Right atrium auricular region (tissue), 2 donors: Measurements from ENCODE around the gene CBY2. TPM values are rescaled to one million over a fixed set of nuclear protein-coding genes. Genes with fewer than 3 reads are reported as not detected.

Experiments used
- DNase-seq: peaks from one replicate; pipeline ENCODE4 v3.0.0-alpha.2; 2019; ENCODE audit warnings: low spot score
- H3K27ac ChIP-seq, 2 donors: fragments of 200-600 bp; sonication (generic); 1 replicate in 1 of 2; 2 replicates in 1 of 2; pipeline ENCODE4 v1.5.1; 2016 to 2019
- H3K27me3 ChIP-seq, 2 donors: fragments of 200-600 bp; sonication (generic); one replicate each; pipeline versions ENCODE4 v1.5.1 to v1.6.0; 2017 to 2019
- H3K36me3 ChIP-seq: fragments of 200-600 bp; sonication (generic); one replicate; pipeline ENCODE4 v1.5.1; 2016
- H3K4me1 ChIP-seq, 2 donors: fragments of 200-600 bp; sonication (generic); one replicate each; pipeline versions ENCODE4 v1.5.1 to v1.6.0; 2017 to 2019
- H3K4me3 ChIP-seq, 2 donors: fragments of 200-600 bp; sonication (generic); 1 replicate in 1 of 2; 2 replicates in 1 of 2; pipeline ENCODE4 v1.5.1; 2017 to 2019; ENCODE audit warnings: mild to moderate bottlenecking in 1 of 2, moderate library complexity in 1 of 2
- H3K9me3 ChIP-seq, 2 donors: fragments of 200-600 bp; sonication (generic); one replicate each; pipeline ENCODE4 v1.5.1; 2019
- total RNA-seq, 2 donors: library from RNA; depleted of rRNA; stranded (reverse); fragments of >200 nt; gene quantifications; one replicate each; pipeline ENCODE4 v1.1.0, GENCODE V29; 2016
- TF ChIP-seq, protein P1 (sequence below), 2 donors: fragments of 200-600 bp; sonication (generic); IDR thresholded peaks; one replicate each; pipeline ENCODE4 v1.5.1; 2019; ENCODE audit warnings: antibody characterized with exemption in 2 of 2

Gene CBY2
- total RNA-seq, 2 donors from 2014 or later: not detected

- no peak for DNase-seq
- Histone ChIP-seq H3K27ac (no peak overlapping the region), H3K4me1 (no peaks in the 10 kb centered on the region), H3K36me3 (no peaks in the 10 kb centered on the region), H3K4me3 (no peak overlapping the region), H3K27me3 (no peaks in the 10 kb centered on the region), H3K9me3 (no peaks in the 10 kb centered on the region)
- TF ChIP-seq, protein P1, sequence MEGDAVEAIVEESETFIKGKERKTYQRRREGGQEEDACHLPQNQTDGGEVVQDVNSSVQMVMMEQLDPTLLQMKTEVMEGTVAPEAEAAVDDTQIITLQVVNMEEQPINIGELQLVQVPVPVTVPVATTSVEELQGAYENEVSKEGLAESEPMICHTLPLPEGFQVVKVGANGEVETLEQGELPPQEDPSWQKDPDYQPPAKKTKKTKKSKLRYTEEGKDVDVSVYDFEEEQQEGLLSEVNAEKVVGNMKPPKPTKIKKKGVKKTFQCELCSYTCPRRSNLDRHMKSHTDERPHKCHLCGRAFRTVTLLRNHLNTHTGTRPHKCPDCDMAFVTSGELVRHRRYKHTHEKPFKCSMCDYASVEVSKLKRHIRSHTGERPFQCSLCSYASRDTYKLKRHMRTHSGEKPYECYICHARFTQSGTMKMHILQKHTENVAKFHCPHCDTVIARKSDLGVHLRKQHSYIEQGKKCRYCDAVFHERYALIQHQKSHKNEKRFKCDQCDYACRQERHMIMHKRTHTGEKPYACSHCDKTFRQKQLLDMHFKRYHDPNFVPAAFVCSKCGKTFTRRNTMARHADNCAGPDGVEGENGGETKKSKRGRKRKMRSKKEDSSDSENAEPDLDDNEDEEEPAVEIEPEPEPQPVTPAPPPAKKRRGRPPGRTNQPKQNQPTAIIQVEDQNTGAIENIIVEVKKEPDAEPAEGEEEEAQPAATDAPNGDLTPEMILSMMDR (IDR thresholded peaks at IDR 0.05): no peak
Measured at GRCh38 chr13:45717349-45717748, 15.2 kb downstream of the CBY2 start.

- Histone ChIP-seq H3K27ac (no peak overlapping the region), H3K9me3 (no peaks in the 10 kb centered on the region), H3K4me1 (no peaks in the 10 kb centered on the region), H3K36me3 (no peaks in the 10 kb centered on the region), H3K4me3 (no peak overlapping the region), H3K27me3 (no peaks in the 10 kb centered on the region)
- TF ChIP-seq, protein P1 (IDR thresholded peaks at IDR 0.05): peak in 1 of 2 donors; percentile 31
- DNase-seq: peak; percentile 18
Measured at GRCh38 chr13:45718063-45718462, 15.9 kb downstream of the CBY2 start.

- TF ChIP-seq, protein P1 (IDR thresholded peaks at IDR 0.05): no peak
- H3K27me3 ChIP-seq: no peaks in the 10 kb centered on the region
- no peak overlapping the region for H3K27ac ChIP-seq
- H3K4me1 ChIP-seq: no peaks in the 10 kb centered on the region
- no peaks in the 10 kb centered on the region for H3K9me3 ChIP-seq
- no peak for DNase-seq
- H3K4me3 ChIP-seq: no peak overlapping the region
- no peaks in the 10 kb centered on the region for H3K36me3 ChIP-seq
Measured at GRCh38 chr13:45718992-45719391, 16.9 kb downstream of the CBY2 start.

GRCh38 chr13:45721203-45721731, 19.1 kb downstream of the CBY2 start:
- H3K36me3 ChIP-seq: no peaks in the 10 kb centered on the region
- H3K4me3 ChIP-seq: no peak overlapping the region
- TF ChIP-seq, protein P1 (IDR thresholded peaks at IDR 0.05): no peak
- no peaks in the 10 kb centered on the region for H3K4me1 ChIP-seq
- H3K27me3 ChIP-seq: no peaks in the 10 kb centered on the region
- peak; percentile 28 for DNase-seq
- H3K27ac ChIP-seq: no peak overlapping the region
- H3K9me3 ChIP-seq: no peaks in the 10 kb centered on the region

DNA sequence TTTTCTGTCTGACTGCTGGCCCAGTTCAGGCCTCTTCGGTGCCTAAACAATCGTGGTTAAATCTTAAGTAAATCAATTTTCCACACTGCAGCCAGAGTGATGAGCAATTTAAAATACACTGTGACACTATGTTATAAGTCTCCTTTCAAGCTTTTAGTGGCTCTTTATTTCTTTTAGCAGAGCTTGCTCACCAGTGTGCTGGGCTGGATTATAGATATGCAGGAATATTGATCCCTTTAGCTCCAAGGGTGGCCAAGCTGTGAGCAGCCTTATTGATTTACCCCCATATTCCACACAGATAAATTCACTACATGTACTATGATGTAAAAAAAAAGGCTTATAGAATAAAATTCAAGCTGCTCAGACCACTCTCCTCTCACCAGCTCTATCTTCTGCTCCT, 21.7 kb downstream of the CBY2 start:
- no peaks in the 10 kb centered on the region for H3K9me3 ChIP-seq
- H3K27ac ChIP-seq: no peak overlapping the region
- no peak overlapping the region for H3K4me3 ChIP-seq
- TF ChIP-seq, protein P1 (IDR thresholded peaks at IDR 0.05): no peak
- no peaks in the 10 kb centered on the region for H3K4me1 ChIP-seq
- H3K27me3 ChIP-seq: no peaks in the 10 kb centered on the region
- no peaks in the 10 kb centered on the region for H3K36me3 ChIP-seq
- DNase-seq: no peak

GRCh38 chr13:45728759-45729158, 26.6 kb downstream of the CBY2 start:
- Histone ChIP-seq H3K27me3 (no peaks in the 10 kb centered on the region), H3K36me3 (no peaks in the 10 kb centered on the region), H3K4me3 (no peak overlapping the region), H3K4me1 (no peaks in the 10 kb centered on the region), H3K9me3 (no peaks in the 10 kb centered on the region), H3K27ac (no peak overlapping the region)
- DNase-seq: no peak
- TF ChIP-seq, protein P1 (IDR thresholded peaks at IDR 0.05): no peak
